ENCODE data around the gene MARS1.

Gene MARS1

DNA sequence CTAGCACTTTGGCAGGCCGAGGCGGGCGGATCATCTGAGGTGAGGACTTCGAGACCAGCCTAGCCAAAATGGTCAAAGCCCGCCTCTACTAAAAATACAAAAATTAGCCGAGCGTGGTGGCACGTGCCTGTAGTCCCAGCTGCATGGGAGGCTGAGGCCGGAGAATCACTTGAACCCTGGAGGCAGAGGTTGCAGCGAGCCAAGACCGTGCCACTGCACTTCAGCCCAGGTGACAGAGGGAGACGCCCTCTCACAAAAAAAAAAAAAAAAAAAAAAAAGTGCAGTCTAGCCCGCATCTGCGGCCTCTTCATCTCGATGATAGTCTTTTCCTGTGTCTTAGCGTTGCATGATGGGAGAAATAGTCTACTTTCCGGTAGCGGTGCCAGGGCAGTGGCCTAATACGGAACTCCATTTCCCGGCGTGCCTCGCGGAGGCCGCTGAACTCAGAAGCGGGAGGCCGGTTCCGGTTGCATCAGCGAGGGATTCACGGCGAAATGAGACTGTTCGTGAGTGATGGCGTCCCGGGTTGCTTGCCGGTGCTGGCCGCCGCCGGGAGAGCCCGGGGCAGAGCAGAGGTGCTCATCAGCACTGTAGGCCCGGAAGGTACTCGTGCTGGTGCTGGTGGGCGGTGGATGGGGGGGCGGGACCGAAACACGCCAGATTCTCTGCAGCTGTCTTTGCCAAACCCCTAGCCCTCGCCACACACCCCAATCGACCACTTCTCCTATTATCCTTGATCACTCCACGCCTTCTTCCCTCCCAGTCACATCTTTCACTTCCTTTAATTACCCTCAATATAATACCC, at the start of gene MARS1:
Gene MARS1 (plus strand): TSS at position 472 of the 805 bp plus-strand sequence. CDS start 23 bp downstream, at position 495.
- Histone ChIP-seq H3K4me1 (ENCODE audit: control insufficient read depth, insufficient read depth, low read length) (no peaks in the 10 kb centered on the region), H3K27ac (ENCODE audit: extremely low read depth, low read depth, low read length) (peak within 1 kb of the TSS; percentile 87), H3K36me3 (ENCODE audit: control insufficient read depth in 2 of 2, insufficient read depth in 1 of 2, low read length in 2 of 2) (peaks cover 23 to 37% of the 10 kb centered on the region in 2 experiments), H3K9me3 (ENCODE audit: control insufficient read depth, insufficient read depth, low read depth, low read length) (no peaks in the 10 kb centered on the region), H3K4me3 (ENCODE audit: low read depth, low read length) (peak within 1 kb of the TSS; percentile 91)
- ChIA-PET CTCF (interaction anchor here (0.5 to 1.2 kb wide), 3 partner anchors 9 to 30 kb away, joined by 3 to 10 read pairs (median 4); no protein-coding TSS in a partner anchor), POLR2A (interaction anchor here (0.6 to 1.9 kb wide), 2 partner anchors 9 to 17 kb away, joined by 3 to 8 read pairs; no protein-coding TSS in a partner anchor)
- TF ChIP-seq, protein P1, sequence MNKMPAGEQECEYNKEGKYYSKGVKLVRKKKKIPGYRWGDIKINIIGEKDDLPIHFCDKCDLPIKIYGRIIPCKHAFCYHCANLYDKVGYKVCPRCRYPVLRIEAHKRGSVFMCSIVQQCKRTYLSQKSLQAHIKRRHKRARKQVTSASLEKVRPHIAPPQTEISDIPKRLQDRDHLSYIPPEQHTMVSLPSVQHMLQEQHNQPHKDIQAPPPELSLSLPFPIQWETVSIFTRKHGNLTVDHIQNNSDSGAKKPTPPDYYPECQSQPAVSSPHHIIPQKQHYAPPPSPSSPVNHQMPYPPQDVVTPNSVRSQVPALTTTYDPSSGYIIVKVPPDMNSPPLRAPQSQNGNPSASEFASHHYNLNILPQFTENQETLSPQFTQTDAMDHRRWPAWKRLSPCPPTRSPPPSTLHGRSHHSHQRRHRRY (tag by site-specific recombination; IDR thresholded peaks at IDR 0.05): no peak
- TF ChIP-seq, protein P2, sequence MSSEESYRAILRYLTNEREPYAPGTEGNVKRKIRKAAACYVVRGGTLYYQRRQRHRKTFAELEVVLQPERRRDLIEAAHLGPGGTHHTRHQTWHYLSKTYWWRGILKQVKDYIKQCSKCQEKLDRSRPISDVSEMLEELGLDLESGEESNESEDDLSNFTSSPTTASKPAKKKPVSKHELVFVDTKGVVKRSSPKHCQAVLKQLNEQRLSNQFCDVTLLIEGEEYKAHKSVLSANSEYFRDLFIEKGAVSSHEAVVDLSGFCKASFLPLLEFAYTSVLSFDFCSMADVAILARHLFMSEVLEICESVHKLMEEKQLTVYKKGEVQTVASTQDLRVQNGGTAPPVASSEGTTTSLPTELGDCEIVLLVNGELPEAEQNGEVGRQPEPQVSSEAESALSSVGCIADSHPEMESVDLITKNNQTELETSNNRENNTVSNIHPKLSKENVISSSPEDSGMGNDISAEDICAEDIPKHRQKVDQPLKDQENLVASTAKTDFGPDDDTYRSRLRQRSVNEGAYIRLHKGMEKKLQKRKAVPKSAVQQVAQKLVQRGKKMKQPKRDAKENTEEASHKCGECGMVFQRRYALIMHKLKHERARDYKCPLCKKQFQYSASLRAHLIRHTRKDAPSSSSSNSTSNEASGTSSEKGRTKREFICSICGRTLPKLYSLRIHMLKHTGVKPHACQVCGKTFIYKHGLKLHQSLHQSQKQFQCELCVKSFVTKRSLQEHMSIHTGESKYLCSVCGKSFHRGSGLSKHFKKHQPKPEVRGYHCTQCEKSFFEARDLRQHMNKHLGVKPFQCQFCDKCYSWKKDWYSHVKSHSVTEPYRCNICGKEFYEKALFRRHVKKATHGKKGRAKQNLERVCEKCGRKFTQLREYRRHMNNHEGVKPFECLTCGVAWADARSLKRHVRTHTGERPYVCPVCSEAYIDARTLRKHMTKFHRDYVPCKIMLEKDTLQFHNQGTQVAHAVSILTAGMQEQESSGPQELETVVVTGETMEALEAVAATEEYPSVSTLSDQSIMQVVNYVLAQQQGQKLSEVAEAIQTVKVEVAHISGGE (tag by site-specific recombination; conservative IDR thresholded peaks at IDR 0.05; ENCODE audit: low read depth): peak; percentile 88
- TF ChIP-seq ZNF214 (tag by site-specific recombination; IDR thresholded peaks at IDR 0.05; ENCODE audit: borderline replicate concordance) (no peak), ZNF701 (tag by site-specific recombination; IDR thresholded peaks at IDR 0.05) (0 out of 2 replicates have a peak, but pooled peaks have one; percentile 23), ZNF48 (tag by site-specific recombination; IDR thresholded peaks at IDR 0.05) (no peak), FEZF1 (tag by site-specific recombination; IDR thresholded peaks at IDR 0.05) (peak; percentile 49), KLF8 (tag by site-specific recombination; IDR thresholded peaks at IDR 0.05) (peak; percentile 67), ZNF324 (tag by site-specific recombination; IDR thresholded peaks at IDR 0.05) (peak; percentile 85), ZNF24 (tag by site-specific recombination; IDR thresholded peaks at IDR 0.05) (peak; percentile 68; the same call in 1 of the 2 replicates), YY1 (tag by site-specific recombination; IDR thresholded peaks at IDR 0.05) (peak; percentile 83; the same call in 1 of the 2 replicates), ZNF521 (tag by site-specific recombination; IDR thresholded peaks at IDR 0.05) (no peak), ZNF202 (tag by site-specific recombination; IDR thresholded peaks at IDR 0.05; ENCODE audit: borderline replicate concordance) (no peak), ZNF596 (tag by site-specific recombination; IDR thresholded peaks at IDR 0.05) (no peak), ZNF223 (tag by site-specific recombination; IDR thresholded peaks at IDR 0.05) (no peak), KLF16 (tag by site-specific recombination; IDR thresholded peaks at IDR 0.05) (peak; percentile 28; the same call in 1 of the 2 replicates), ZNF19 (tag by site-specific recombination; IDR thresholded peaks at IDR 0.05; ENCODE audit: low read depth) (no peak), ZNF629 (tag by site-specific recombination; IDR thresholded peaks at IDR 0.05) (peak; percentile 83), GLIS1 (tag by site-specific recombination; IDR thresholded peaks at IDR 0.05) (peak; percentile 30; the same call in 1 of the 2 replicates), ZBTB20 (tag by site-specific recombination; IDR thresholded peaks at IDR 0.05) (peak; percentile 38; the same call in 1 of the 2 replicates), ZNF335 (tag by site-specific recombination; conservative IDR thresholded peaks at IDR 0.05) (peak; percentile 72), ZNF394 (tag by site-specific recombination; IDR thresholded peaks at IDR 0.05; ENCODE audit: borderline replicate concordance) (peak; percentile 20), PRDM1 (tag by site-specific recombination; IDR thresholded peaks at IDR 0.05) (0 out of 2 replicates have a peak, but pooled peaks have one; percentile 17), ZBTB8A (tag by site-specific recombination; IDR thresholded peaks at IDR 0.05) (peak; percentile 59; the same call in 1 of the 2 replicates), ZNF654 (tag by site-specific recombination; IDR thresholded peaks at IDR 0.05; ENCODE audit: low read depth) (peak; percentile 50), ZNF350 (tag by site-specific recombination; IDR thresholded peaks at IDR 0.05) (no peak)
- TF ChIP-seq, protein P3, sequence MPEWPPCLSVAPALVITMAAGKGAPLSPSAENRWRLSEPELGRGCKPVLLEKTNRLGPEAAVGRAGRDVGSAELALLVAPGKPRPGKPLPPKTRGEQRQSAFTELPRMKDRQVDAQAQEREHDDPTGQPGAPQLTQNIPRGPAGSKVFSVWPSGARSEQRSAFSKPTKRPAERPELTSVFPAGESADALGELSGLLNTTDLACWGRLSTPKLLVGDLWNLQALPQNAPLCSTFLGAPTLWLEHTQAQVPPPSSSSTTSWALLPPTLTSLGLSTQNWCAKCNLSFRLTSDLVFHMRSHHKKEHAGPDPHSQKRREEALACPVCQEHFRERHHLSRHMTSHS (tag by site-specific recombination; IDR thresholded peaks at IDR 0.05): no peak
- TF ChIP-seq, protein P4, sequence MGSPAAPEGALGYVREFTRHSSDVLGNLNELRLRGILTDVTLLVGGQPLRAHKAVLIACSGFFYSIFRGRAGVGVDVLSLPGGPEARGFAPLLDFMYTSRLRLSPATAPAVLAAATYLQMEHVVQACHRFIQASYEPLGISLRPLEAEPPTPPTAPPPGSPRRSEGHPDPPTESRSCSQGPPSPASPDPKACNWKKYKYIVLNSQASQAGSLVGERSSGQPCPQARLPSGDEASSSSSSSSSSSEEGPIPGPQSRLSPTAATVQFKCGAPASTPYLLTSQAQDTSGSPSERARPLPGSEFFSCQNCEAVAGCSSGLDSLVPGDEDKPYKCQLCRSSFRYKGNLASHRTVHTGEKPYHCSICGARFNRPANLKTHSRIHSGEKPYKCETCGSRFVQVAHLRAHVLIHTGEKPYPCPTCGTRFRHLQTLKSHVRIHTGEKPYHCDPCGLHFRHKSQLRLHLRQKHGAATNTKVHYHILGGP (tag by site-specific recombination; IDR thresholded peaks at IDR 0.05): no peak
- TF ChIP-seq, protein P5, sequence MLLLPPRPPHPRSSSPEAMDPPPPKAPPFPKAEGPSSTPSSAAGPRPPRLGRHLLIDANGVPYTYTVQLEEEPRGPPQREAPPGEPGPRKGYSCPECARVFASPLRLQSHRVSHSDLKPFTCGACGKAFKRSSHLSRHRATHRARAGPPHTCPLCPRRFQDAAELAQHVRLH (tag by site-specific recombination; IDR thresholded peaks at IDR 0.05): peak; percentile 64
- TF ChIP-seq, protein P6, sequence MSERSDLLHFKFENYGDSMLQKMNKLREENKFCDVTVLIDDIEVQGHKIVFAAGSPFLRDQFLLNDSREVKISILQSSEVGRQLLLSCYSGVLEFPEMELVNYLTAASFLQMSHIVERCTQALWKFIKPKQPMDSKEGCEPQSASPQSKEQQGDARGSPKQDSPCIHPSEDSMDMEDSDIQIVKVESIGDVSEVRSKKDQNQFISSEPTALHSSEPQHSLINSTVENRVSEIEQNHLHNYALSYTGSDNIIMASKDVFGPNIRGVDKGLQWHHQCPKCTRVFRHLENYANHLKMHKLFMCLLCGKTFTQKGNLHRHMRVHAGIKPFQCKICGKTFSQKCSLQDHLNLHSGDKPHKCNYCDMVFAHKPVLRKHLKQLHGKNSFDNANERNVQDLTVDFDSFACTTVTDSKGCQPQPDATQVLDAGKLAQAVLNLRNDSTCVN (tag by site-specific recombination; optimal IDR thresholded peaks at IDR 0.05): peak; percentile 35
